H1 (cell line): ENCODE measurements around the gene PTX4.

Experiments used
- CHD2 ChIP-seq: IDR thresholded peaks from 2 replicates; pipeline ENCODE4 v1.6.1; 2012; ENCODE audit warnings: low read length, improper control_type of control experiment
- CTCF ChIP-seq, 3 experiments: IDR thresholded peaks; 1 replicate in 2 of 3; 2 replicates in 1 of 3; pipeline versions ENCODE4 v1.5.1 to v1.6.1; 2011; ENCODE audit warnings: low read length in 3 of 3, mild to moderate bottlenecking in 3 of 3, inconsistent platforms in 2 of 3, low read depth in 1 of 3, moderate library complexity in 1 of 3; ENCODE audit not compliant: insufficient read depth in 1 of 3; ENCODE audit errors: control extremely low read depth in 1 of 3
- HDAC6 ChIP-seq: IDR thresholded peaks from one replicate; pipeline ENCODE4 v1.7.1; 2012; ENCODE audit warnings: low read depth, mild to moderate bottlenecking, inconsistent platforms, low read length, moderate library complexity
- JUN ChIP-seq: IDR thresholded peaks from 2 replicates; pipeline ENCODE4 v1.6.1; 2011; ENCODE audit warnings: low read depth, mild to moderate bottlenecking, improper control_type of control experiment, low read length
- JUND ChIP-seq: IDR thresholded peaks from 2 replicates; pipeline ENCODE4 v1.6.1; 2011; ENCODE audit warnings: mild to moderate bottlenecking, improper control_type of control experiment, low read length
- POLR2A ChIP-seq, 2 experiments: IDR thresholded peaks; 1 replicate in 1 of 2; 2 replicates in 1 of 2; pipeline ENCODE4 v1.6.1; 2011; ENCODE audit warnings: low read depth in 2 of 2, low read length in 2 of 2, mild to moderate bottlenecking in 2 of 2; ENCODE audit errors: control extremely low read depth in 1 of 2
- RFX5 ChIP-seq: IDR thresholded peaks from 2 replicates; pipeline ENCODE4 v1.6.1; 2011; ENCODE audit warnings: low read depth, low read length, improper control_type of control experiment, borderline replicate concordance
- SP1 ChIP-seq: IDR thresholded peaks from 2 replicates; pipeline ENCODE4 v1.6.1; 2011; ENCODE audit warnings: low read depth, low read length

GRCh38 chr16:1530883-1531637 lies 42.3 kb upstream of the PTX4 start:
- TF ChIP-seq JUND = no peak
- no peak for TF ChIP-seq POLR2A (IDR thresholded peaks at IDR 0.05; ENCODE audit: control extremely low read depth in 1 of 2, low read depth in 2 of 2, low read length in 2 of 2)
- no peak for TF ChIP-seq SP1
- TF ChIP-seq CHD2 = no peak
- no peak for TF ChIP-seq RFX5
- no peak for TF ChIP-seq HDAC6
- no peak for TF ChIP-seq JUN
- no peak for TF ChIP-seq CTCF (IDR thresholded peaks at IDR 0.05; ENCODE audit: control extremely low read depth in 1 of 3, insufficient read depth in 1 of 3, low read depth in 1 of 3, low read length in 3 of 3)
